Measurements from ENCODE around the gene PLPPR3. TPM values are rescaled to one million over a fixed set of nuclear protein-coding genes. Genes with fewer than 3 reads are reported as not detected.

PLPPR3 gene
- total RNA-seq, 2 donors from 2014 or later = 110 to 111 TPM

DNA sequence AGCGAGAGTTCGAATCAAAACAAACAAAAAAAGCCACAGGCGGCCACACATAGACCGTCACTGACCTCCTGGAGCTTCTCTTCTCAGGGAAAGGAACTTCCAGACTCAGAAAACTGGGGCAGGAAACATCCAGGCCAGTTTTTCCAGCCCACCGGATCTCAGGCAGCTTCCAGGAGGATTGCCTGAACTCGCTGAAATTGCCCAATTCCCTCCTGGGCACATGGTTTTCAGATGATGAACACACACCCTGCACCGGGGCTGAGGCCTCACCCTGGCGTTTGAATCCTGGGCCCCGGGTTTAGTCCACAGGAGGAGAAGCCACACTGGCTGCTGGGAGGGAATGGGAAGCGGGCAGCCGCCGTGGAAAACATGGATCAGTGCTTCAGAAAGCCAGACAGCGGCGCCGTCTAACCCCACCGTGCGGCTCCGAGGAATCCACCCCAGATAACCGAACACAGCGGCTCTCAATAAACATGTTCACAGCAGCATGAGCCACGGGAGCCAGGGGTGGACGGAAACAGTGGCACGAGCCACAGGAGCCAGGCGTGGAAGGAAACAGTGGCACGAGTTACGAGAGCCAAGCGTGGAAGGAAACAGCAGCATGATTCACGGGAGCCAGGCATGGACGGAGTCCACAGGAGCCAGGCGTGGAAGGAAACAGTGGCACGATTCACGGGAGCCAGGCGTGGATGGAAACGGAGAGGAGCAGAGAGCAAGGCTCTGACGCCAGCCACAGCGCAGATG is 42.7 kb downstream of the PLPPR3 start:
- H3K9me3 Mint-ChIP-seq = no peaks in the 10 kb centered on the region
- H3K4me3 ChIP-seq (ENCODE audit: low read length) = no peak overlapping the region
- H3K9ac ChIP-seq (ENCODE audit: extremely low read depth, low read length, poor library complexity, severe bottlenecking) = no peak overlapping the region
- H3K27me3 ChIP-seq (ENCODE audit: control insufficient read depth, insufficient read depth, low read length, poor library complexity, severe bottlenecking) = no peaks in the 10 kb centered on the region
- no peaks in the 10 kb centered on the region for H3K9me3 ChIP-seq (ENCODE audit: control insufficient read depth, low read length)
- 92% methylated on average over 36 of the region's 36 CpGs for WGBS, 2 experiments (ENCODE audit: insufficient coverage in 1 of 2, insufficient read length in 1 of 2)
- no peaks in the 10 kb centered on the region for H3K4me1 ChIP-seq (ENCODE audit: control insufficient read depth, insufficient read depth, low read length)
- DNase-seq = peak; percentile 67
- no peaks in the 10 kb centered on the region for H3K27me3 Mint-ChIP-seq (ENCODE audit: insufficient read depth)
- TF ChIP-seq, protein P1, sequence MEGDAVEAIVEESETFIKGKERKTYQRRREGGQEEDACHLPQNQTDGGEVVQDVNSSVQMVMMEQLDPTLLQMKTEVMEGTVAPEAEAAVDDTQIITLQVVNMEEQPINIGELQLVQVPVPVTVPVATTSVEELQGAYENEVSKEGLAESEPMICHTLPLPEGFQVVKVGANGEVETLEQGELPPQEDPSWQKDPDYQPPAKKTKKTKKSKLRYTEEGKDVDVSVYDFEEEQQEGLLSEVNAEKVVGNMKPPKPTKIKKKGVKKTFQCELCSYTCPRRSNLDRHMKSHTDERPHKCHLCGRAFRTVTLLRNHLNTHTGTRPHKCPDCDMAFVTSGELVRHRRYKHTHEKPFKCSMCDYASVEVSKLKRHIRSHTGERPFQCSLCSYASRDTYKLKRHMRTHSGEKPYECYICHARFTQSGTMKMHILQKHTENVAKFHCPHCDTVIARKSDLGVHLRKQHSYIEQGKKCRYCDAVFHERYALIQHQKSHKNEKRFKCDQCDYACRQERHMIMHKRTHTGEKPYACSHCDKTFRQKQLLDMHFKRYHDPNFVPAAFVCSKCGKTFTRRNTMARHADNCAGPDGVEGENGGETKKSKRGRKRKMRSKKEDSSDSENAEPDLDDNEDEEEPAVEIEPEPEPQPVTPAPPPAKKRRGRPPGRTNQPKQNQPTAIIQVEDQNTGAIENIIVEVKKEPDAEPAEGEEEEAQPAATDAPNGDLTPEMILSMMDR (conservative IDR thresholded peaks at IDR 0.05) = no peak
- H3K4me1 Mint-ChIP-seq = peaks cover 14% of the 10 kb centered on the region
- no peaks in the 10 kb centered on the region for H3K36me3 ChIP-seq (ENCODE audit: control insufficient read depth, insufficient read depth, low read length)
- no peak overlapping the region for H3K27ac ChIP-seq (ENCODE audit: low read depth, low read length)
- H3K27ac Mint-ChIP-seq = no peak overlapping the region
- H3K36me3 Mint-ChIP-seq (ENCODE audit: low read depth) = peaks cover 9% of the 10 kb centered on the region
- H3K4me3 Mint-ChIP-seq = no peak overlapping the region

DNA sequence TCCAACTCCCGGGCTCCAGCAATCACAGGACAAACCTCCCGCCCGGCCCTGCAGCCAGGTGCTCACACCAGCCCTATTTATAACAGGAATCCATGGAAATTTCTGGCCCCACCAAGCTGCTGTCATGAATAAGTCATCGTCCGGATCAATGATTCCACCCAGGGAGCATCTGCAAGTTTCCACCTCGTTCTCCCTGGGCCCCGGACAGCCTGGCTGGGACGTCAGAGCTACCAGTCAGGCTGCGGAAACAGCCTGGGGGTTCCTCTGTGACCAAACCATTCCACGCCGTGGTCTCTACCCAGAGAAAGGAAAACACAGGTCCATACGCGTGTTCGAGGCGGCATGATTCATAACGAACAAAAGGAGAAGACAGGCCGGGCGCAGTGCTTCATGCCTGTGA is 45.2 kb downstream of the PLPPR3 start:
- no peak overlapping the region for H3K27ac Mint-ChIP-seq
- Histone ChIP-seq H3K4me3 (ENCODE audit: low read length) (no peak overlapping the region), H3K9me3 (ENCODE audit: control insufficient read depth, low read length) (no peaks in the 10 kb centered on the region), H3K4me1 (ENCODE audit: control insufficient read depth, insufficient read depth, low read length) (no peaks in the 10 kb centered on the region), H3K36me3 (ENCODE audit: control insufficient read depth, insufficient read depth, low read length) (no peaks in the 10 kb centered on the region), H3K27ac (ENCODE audit: low read depth, low read length) (no peak overlapping the region), H3K27me3 (ENCODE audit: control insufficient read depth, insufficient read depth, low read length, poor library complexity, severe bottlenecking) (no peaks in the 10 kb centered on the region), H3K9ac (ENCODE audit: extremely low read depth, low read length, poor library complexity, severe bottlenecking) (no peak overlapping the region)
- WGBS, 2 experiments (ENCODE audit: insufficient coverage in 1 of 2, insufficient read length in 1 of 2) = 89 to 93% methylated on average over 18 of the region's 18 CpGs
- H3K4me3 Mint-ChIP-seq = no peak overlapping the region
- DNase-seq = no peak
- H3K9me3 Mint-ChIP-seq = no peaks in the 10 kb centered on the region
- no peaks in the 10 kb centered on the region for H3K4me1 Mint-ChIP-seq
- no peaks in the 10 kb centered on the region for H3K27me3 Mint-ChIP-seq (ENCODE audit: insufficient read depth)
- TF ChIP-seq, protein P1 (conservative IDR thresholded peaks at IDR 0.05) = no peak
- peaks cover 9% of the 10 kb centered on the region for H3K36me3 Mint-ChIP-seq (ENCODE audit: low read depth)

DNA sequence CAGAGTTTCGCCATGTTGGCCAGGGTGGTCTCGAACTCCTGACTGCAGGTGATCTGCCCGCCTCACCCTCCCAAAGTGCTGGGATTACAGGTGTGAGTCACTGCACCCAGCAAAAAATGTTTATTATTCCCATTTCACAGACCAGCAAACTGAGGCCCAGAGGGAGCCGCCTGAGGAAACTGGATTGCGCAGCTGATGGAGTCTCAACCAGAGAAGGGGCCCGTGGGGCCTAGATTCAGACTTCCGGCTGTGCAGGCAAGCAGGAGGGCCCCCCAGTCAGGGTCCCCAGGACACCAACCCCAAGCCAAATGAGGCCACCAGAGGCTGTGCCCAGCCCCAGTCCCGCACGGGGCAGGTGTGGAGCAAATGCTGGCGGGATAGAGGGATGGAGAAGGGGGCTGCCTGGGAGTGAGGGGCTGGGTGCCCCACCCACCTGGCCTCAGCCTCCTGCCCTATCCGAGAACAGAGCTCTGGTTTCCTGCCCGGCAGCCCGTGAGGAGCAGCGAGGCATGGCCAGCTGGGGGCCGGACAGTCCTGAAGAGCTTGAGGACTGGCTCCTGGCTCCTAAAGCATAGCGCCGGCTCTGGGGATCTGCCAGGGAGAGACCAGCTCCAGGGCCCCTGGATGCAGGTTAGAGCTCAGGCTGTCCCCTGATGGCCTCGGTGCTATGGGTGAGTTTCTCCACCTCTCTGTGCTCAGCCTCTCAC is 48.9 kb downstream of the PLPPR3 start:
- no peaks in the 10 kb centered on the region for H3K36me3 Mint-ChIP-seq (ENCODE audit: low read depth)
- Histone ChIP-seq H3K4me3 (ENCODE audit: low read length) (no peak overlapping the region), H3K27ac (ENCODE audit: low read depth, low read length) (no peak overlapping the region), H3K4me1 (ENCODE audit: control insufficient read depth, insufficient read depth, low read length) (no peaks in the 10 kb centered on the region), H3K9ac (ENCODE audit: extremely low read depth, low read length, poor library complexity, severe bottlenecking) (no peak overlapping the region), H3K36me3 (ENCODE audit: control insufficient read depth, insufficient read depth, low read length) (no peaks in the 10 kb centered on the region), H3K27me3 (ENCODE audit: control insufficient read depth, insufficient read depth, low read length, poor library complexity, severe bottlenecking) (no peaks in the 10 kb centered on the region), H3K9me3 (ENCODE audit: control insufficient read depth, low read length) (no peaks in the 10 kb centered on the region)
- TF ChIP-seq, protein P1 (conservative IDR thresholded peaks at IDR 0.05) = no peak
- no peaks in the 10 kb centered on the region for H3K9me3 Mint-ChIP-seq
- H3K4me3 Mint-ChIP-seq = no peak overlapping the region
- no peaks in the 10 kb centered on the region for H3K4me1 Mint-ChIP-seq
- H3K27ac Mint-ChIP-seq = no peak overlapping the region
- 69 to 82% methylated on average over 15 to 18 of the region's 18 CpGs for WGBS, 2 experiments (ENCODE audit: insufficient coverage in 1 of 2, insufficient read length in 1 of 2)
- DNase-seq = peak; percentile 78
- no peaks in the 10 kb centered on the region for H3K27me3 Mint-ChIP-seq (ENCODE audit: insufficient read depth)
